D721Med (cell line): ENCODE data around the gene KCNK5.

Experiments
- DNase-seq: peaks from one replicate; pipeline ENCODE4 v3.0.0; 2011; ENCODE audit warnings: low spot score; ENCODE audit not compliant: insufficient read length
- FAIRE-seq: peaks from 2 replicates; lab custom pipeline; 2011; peaks lifted over from hg19 to GRCh38; lab: Jason Lieb, UNC
- TF ChIP-seq, protein P1 (sequence below): IDR thresholded peaks from 2 replicates; pipeline ENCODE4 v1.5.1; 2012; ENCODE audit warnings: mild to moderate bottlenecking, control low read depth; ENCODE audit not compliant: insufficient read depth; ENCODE audit errors: missing control alignments

KCNK5 gene

DNA sequence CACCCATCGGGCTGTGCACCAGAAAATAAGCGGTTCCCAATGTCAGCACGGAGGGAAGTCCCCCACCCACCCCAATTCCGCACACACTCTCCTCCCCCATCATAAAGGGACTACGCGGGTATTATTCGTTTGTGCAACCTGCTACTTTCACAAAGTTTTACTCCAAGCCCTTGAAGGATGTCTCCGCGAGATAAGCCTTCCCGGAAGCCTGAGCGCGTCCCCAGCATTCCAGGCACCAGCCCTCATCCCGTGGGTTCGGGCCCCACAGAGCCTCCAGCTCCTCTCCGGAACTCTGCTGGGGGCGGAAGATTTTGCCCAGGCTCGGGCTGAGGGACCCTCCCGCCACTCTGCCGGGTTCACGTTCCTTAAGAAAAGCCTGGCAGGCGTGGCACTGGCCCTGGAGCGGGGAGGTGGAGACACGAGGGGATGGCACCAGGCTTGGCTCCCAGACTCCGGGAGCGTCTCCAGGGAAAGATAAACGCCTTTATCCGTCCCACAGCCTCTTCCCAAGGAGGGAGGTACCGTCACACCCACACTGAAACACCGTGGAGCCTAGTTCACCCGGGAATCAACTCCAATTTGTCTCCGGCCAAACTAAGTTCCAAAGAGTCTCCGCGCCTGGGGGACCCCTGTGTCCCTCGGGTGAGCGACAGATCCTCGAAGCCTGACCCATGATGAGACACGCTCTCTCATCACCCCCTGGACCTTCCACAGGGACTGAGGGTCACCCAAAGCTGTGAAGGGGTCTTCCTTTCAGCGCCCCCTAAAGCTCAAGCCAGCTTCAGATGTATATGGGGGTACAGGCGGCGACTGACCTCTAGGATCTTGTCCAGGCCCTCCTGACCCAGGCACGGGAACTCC lies 934 bp downstream of the KCNK5 start:
- DNase-seq (peak; percentile 26), FAIRE-seq (no peak)
- TF ChIP-seq, protein P1, sequence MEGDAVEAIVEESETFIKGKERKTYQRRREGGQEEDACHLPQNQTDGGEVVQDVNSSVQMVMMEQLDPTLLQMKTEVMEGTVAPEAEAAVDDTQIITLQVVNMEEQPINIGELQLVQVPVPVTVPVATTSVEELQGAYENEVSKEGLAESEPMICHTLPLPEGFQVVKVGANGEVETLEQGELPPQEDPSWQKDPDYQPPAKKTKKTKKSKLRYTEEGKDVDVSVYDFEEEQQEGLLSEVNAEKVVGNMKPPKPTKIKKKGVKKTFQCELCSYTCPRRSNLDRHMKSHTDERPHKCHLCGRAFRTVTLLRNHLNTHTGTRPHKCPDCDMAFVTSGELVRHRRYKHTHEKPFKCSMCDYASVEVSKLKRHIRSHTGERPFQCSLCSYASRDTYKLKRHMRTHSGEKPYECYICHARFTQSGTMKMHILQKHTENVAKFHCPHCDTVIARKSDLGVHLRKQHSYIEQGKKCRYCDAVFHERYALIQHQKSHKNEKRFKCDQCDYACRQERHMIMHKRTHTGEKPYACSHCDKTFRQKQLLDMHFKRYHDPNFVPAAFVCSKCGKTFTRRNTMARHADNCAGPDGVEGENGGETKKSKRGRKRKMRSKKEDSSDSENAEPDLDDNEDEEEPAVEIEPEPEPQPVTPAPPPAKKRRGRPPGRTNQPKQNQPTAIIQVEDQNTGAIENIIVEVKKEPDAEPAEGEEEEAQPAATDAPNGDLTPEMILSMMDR: no peak

DNA sequence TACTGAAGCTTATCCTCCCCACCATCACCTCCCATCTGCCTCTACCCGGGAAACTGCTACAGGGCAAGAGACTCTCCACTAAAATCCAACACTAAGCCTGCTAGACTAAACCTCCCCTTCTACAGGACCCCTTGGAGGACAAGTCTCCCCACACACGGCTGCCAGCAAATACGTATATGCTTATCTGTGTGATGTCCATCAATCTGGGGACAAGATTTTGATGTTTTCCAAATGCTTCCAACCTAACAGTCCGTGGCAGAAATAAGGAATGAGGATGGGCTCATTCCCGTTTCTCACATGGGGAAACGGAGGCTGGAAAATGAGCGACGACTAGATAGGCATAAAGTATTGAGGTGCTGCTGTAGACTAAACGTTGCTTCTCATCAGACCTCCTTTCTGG lies 1.8 kb downstream of the KCNK5 start:
- no peak for DNase-seq
- FAIRE-seq: no peak
- TF ChIP-seq, protein P1: no peak

DNA sequence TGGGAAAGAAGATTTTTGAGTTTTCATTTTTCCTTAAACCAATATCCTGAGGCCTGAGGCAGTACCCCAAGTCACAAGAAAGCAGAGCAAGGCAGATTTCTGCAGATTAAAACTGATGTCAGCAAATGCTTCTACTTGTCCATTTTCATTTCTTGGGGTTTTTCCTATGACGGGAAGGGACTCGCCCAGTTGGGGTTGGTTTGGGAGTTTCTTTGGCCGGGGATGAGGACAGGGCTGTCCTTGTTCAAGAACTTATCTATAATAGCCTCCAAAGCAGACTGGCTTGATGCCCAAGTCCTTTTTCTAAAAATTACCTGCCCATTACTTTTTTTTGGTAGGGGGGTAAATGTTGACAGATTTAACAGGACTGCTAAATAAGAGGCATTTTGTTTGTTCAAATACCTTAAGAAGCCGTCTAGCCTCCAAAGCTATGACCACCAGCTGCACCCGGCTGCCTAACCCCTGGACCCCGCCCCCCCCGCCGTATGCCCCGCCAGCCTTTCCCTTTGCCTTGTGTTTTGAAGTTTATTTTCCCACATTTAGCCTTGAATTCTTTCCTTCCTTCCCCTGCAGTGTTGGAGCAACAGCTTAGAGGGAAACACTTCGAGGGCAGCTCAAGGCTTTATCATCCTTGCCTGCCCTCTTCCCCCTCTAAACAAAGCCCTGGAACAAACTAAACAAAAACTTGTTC lies 2.5 kb downstream of the KCNK5 start:
- TF ChIP-seq, protein P1: no peak
- DNase-seq (no peak), FAIRE-seq (no peak)

DNA sequence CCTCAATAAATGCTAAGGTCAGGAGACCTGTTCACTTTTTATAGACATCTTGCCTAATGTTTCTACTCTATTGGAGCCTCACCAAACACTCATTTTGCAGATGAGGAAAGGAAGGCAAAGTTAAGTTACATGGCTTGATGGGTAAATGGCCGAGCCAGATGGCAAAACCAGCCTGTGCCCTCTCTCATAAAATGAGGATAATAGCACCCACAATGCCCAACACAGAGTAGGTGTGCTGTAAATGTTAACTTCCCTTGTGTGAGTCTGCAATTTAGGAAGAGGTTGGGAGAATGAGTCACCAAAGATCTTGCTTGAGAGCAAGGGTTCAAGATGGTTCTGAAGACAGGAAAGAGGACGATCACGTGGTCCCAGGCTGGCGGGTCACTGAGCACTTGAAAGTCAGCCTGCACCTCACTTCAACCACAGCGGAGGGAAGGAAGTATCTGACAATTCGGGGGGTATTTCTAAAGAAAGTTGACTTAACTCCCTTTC lies 3.3 kb downstream of the KCNK5 start:
- DNase-seq (no peak), FAIRE-seq (no peak)
- TF ChIP-seq, protein P1: no peak

DNA sequence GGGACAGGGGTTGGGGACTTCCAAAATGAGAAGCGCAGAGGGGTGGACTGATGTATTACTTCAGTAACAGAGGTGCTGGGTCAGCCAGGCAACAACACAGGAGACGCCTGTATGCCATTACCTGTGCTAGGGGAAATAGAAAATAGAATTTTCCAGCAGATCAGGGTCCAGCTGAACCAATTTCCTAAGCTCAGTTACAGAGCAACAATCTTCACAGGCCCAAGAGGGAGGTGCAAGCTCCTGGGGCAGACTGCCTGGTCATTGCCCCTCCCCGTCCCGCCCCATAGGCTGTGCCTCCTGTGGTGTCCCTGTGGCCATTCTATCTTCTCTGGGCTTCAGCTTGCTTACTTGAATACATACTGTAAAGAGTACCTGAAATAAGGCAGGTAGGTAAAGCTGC lies 3.7 kb downstream of the KCNK5 start:
- TF ChIP-seq, protein P1: no peak
- DNase-seq: no peak
- no peak for FAIRE-seq

DNA sequence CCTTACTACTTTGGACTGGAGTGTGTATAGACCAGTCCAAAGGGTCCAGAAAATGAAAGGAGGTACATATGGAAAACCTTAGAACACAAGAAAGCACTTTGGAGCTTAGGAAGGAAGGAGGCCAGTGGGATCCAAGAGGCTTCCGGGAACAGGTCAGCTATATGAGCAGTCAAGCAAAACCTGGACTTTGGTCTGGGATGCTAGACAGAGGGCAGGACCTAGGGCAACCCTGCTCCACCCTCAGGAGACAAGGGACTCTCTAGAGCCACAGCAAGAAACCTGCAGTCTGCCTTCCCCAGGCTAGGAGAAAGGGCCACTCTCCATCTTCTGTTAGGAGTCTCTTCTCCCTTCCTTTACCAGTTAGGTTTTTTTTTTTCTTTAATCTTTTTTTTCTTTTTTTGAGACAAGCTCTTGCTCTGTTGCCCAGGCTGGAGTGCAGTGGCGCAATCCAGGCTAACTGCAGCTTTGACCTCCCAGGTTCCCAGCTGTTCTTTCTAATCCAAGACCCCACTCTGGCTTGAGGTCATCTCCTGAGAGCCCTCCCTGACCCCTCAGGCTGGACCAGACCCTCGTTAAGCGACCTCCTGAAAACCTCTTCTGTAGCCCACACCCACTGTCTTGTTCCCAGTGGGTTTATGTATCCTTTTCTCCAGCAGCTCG lies 4.6 kb downstream of the KCNK5 start:
- TF ChIP-seq, protein P1: no peak
- no peak for FAIRE-seq
- no peak for DNase-seq
